PC-9 (cell line): ENCODE measurements around the gene COMMD4. TPM values are rescaled to one million over a fixed set of nuclear protein-coding genes. Genes with fewer than 3 reads are reported as not detected.
"Not testable (repeated sequence)": the region's sequence is repeated elsewhere in the genome, so short reads cannot be mapped to it uniquely, and the experiment has no call there.

ENCODE experiments used
- BruUV-seq: library from RNA; stranded (reverse); fragments of 400-500 nt; replicated peaks from 2 replicates; lab custom pipeline; 2021; lab: Mats Ljungman, UMichigan
- CTCF ChIA-PET: fragments of 300-600 bp; sonication (Branson Sonifier 250); formaldehyde crosslinking; loops from one replicate; lab custom pipeline; 2022; ENCODE audit warnings: antibody characterized with exemption; lab: Charles Lee
- POLR2A ChIA-PET: fragments of 300-600 bp; sonication (Branson Sonifier 250); formaldehyde crosslinking; loops from one replicate; lab custom pipeline; 2022; ENCODE audit warnings: antibody characterized with exemption; ENCODE audit not compliant: unreplicated experiment; lab: Charles Lee
- DNase-seq, 2 experiments: peaks; one replicate each; pipeline versions ENCODE4 v3.0.0 to v3.0.0-alpha.2; 2015 to 2022; ENCODE audit warnings: mixed read lengths in 1 of 2
- H2AFZ ChIP-seq: fragments of 200-600 bp; sonication (generic); 2 replicates; pipeline ENCODE4 v1.8.1; 2017; ENCODE audit warnings: antibody characterized with exemption
- H3F3A ChIP-seq: fragments of 200-600 bp; sonication (generic); 2 replicates; pipeline ENCODE4 v1.8.1; 2017; ENCODE audit warnings: antibody characterized with exemption, mild to moderate bottlenecking, low read depth; ENCODE audit not compliant: insufficient read depth
- H3K27ac ChIP-seq: fragments of 200-600 bp; sonication (generic); 2 replicates; pipeline ENCODE4 v1.6.1; 2016; ENCODE audit warnings: mixed run types
- H3K27me3 ChIP-seq: fragments of 200-600 bp; sonication (generic); 2 replicates; pipeline ENCODE4 v1.6.1; 2016; ENCODE audit warnings: low read depth, mixed run types; ENCODE audit not compliant: insufficient read depth
- H3K36me3 ChIP-seq: fragments of 200-600 bp; sonication (generic); 2 replicates; pipeline ENCODE4 v1.6.1; 2016; ENCODE audit warnings: low read depth, mixed run types
- H3K4me1 ChIP-seq: fragments of 200-600 bp; sonication (generic); replicated peaks from 2 replicates; pipeline ENCODE4 v1.6.1; 2016; ENCODE audit warnings: mixed run types; ENCODE audit not compliant: insufficient read depth
- H3K4me2 ChIP-seq: fragments of 200-600 bp; sonication (generic); 2 replicates; pipeline ENCODE4 v1.6.1; 2017; ENCODE audit warnings: mixed run types
- H3K4me3 ChIP-seq: fragments of 200-600 bp; sonication (generic); 2 replicates; pipeline ENCODE4 v1.6.1; 2016; ENCODE audit warnings: mixed run types
- H3K79me2 ChIP-seq: fragments of 200-600 bp; sonication (generic); 2 replicates; pipeline ENCODE4 v1.6.1; 2017; ENCODE audit warnings: low read depth, mixed run types
- H3K9me2 ChIP-seq: fragments of 200-600 bp; sonication (generic); 2 replicates; pipeline ENCODE4 v1.8.1; 2017; ENCODE audit warnings: mild to moderate bottlenecking; ENCODE audit not compliant: insufficient read depth
- H3K9me3 ChIP-seq: fragments of 200-600 bp; sonication (generic); 2 replicates; pipeline ENCODE4 v1.8.1; 2016; ENCODE audit warnings: low read depth; ENCODE audit not compliant: insufficient read depth
- H4K20me1 ChIP-seq: fragments of 200-600 bp; sonication (generic); 2 replicates; pipeline ENCODE4 v1.8.1; 2017; ENCODE audit not compliant: insufficient read depth
- EZH2 ChIP-seq: fragments of 200-600 bp; sonication (generic); IDR thresholded peaks from 2 replicates; pipeline ENCODE4 v1.8.0; 2017; ENCODE audit warnings: antibody characterized with exemption, low read depth
- intact Hi-C: fragments of 100-400 bp; cut with micrococcal nuclease; formaldehyde crosslinking; loops from one replicate; pipeline ENCODE4 v1.10.0; 2022; ENCODE audit not compliant: unreplicated experiment
- total RNA-seq: library from RNA; stranded (reverse); gene quantifications from 2 replicates; pipeline ENCODE4 v1.2.3, GENCODE V29; 2021
- TF ChIP-seq, protein P1 (sequence below): fragments of 200-600 bp; sonication (generic); conservative IDR thresholded peaks from 2 replicates; pipeline ENCODE4 v1.6.1; 2017; ENCODE audit warnings: mixed run types, antibody characterized with exemption, mild to moderate bottlenecking, moderate library complexity

The COMMD4 gene
- total RNA-seq, 1 experiment from 2014 or later = 132 TPM

DNA sequence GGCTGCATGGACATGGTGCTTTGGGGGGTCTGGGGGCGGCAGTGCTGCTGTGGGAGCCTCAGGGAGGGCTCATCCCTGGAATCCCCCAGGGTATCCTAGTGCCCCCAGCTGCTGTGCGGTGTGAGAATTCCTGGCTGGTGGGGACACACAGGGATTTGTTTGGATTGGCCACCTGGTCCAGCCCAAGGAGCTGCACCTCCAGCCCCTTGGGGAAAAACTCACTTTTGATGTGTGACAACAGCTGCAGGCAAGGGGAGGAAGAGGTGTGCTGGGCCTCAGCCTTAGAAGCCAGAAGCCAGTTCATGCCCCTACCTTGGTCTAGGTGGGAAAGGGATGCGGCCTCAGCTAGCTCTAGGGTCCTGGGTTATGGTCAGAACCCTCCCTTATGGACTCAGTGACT, 8.4 kb upstream of the COMMD4 start:
- ChIA-PET POLR2A (no interaction called here), CTCF (no interaction called here)
- no peak for DNase-seq
- Histone ChIP-seq H4K20me1 (no peaks in the 10 kb centered on the region), H3K4me2 (no peak overlapping the region), H3K9me2 (no peaks in the 10 kb centered on the region), H3K4me1 (no peaks in the 10 kb centered on the region), H3K79me2 (no peaks in the 10 kb centered on the region), H3K4me3 (no peak overlapping the region), H3F3A (no peaks in the 10 kb centered on the region), H2AFZ (no peak overlapping the region), H3K36me3 (no peaks in the 10 kb centered on the region), H3K27me3 (no peaks in the 10 kb centered on the region), H3K9me3 (no peaks in the 10 kb centered on the region), H3K27ac (no peak overlapping the region)
- intact Hi-C loops = no loop called here
- TF ChIP-seq, protein P1, sequence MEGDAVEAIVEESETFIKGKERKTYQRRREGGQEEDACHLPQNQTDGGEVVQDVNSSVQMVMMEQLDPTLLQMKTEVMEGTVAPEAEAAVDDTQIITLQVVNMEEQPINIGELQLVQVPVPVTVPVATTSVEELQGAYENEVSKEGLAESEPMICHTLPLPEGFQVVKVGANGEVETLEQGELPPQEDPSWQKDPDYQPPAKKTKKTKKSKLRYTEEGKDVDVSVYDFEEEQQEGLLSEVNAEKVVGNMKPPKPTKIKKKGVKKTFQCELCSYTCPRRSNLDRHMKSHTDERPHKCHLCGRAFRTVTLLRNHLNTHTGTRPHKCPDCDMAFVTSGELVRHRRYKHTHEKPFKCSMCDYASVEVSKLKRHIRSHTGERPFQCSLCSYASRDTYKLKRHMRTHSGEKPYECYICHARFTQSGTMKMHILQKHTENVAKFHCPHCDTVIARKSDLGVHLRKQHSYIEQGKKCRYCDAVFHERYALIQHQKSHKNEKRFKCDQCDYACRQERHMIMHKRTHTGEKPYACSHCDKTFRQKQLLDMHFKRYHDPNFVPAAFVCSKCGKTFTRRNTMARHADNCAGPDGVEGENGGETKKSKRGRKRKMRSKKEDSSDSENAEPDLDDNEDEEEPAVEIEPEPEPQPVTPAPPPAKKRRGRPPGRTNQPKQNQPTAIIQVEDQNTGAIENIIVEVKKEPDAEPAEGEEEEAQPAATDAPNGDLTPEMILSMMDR = no peak
- TF ChIP-seq EZH2 = no peak
- BruUV-seq = no TSS peak

DNA sequence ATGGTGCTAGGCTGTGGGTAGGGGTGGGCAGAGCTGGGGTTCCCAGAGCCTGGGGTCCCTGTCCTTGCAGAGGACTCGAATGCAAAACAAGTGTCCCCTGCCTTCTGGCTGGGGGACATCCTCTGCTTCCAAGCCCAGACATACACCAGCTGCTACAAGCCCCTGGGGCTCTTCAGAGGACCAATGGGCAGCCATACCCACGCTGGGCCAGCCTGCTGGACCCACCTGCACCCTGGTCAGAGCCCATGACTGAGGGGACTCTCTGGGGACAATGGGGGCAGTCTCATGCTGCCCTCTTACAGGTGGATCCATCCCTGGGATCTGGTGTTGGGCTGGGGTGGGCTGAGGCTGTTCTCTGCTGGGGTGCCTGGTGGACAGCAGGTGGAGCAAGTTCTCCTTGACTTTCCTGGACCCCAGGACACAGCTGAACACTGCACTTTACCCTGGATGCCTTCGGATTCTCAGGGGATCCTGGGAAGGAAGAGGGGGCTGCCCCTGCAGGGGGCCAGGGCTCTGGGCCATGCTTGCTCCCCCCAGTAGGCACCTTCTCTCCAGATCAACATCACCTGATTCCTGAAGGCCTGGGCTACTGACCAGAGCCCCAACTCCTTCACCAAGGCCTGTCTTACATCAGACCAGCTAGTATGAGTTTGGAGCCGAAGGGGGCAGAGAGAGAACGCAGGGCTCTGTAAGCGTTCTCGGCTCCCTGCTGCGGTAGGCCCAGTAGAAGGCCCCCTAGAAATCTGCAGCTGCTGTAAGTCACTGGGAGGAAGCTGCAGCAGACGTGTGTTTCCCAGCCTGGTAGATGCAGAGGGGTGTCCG, 7.2 kb upstream of the COMMD4 start:
- intact Hi-C loops = no loop called here
- DNase-seq = no peak
- no peaks in the 10 kb centered on the region for H4K20me1 ChIP-seq
- no peaks in the 10 kb centered on the region for H3K9me3 ChIP-seq
- BruUV-seq = no TSS peak
- H3F3A ChIP-seq = no peaks in the 10 kb centered on the region
- H3K9me2 ChIP-seq = no peaks in the 10 kb centered on the region
- H3K36me3 ChIP-seq = no peaks in the 10 kb centered on the region
- H3K79me2 ChIP-seq = no peaks in the 10 kb centered on the region
- no peak overlapping the region for H3K4me2 ChIP-seq
- H3K27ac ChIP-seq = no peak overlapping the region
- H2AFZ ChIP-seq = no peak overlapping the region
- H3K27me3 ChIP-seq = no peaks in the 10 kb centered on the region
- TF ChIP-seq, protein P1 = no peak
- TF ChIP-seq EZH2 = no peak
- CTCF ChIA-PET = no interaction called here
- POLR2A ChIA-PET = no interaction called here
- no peak overlapping the region for H3K4me3 ChIP-seq
- no peaks in the 10 kb centered on the region for H3K4me1 ChIP-seq

DNA sequence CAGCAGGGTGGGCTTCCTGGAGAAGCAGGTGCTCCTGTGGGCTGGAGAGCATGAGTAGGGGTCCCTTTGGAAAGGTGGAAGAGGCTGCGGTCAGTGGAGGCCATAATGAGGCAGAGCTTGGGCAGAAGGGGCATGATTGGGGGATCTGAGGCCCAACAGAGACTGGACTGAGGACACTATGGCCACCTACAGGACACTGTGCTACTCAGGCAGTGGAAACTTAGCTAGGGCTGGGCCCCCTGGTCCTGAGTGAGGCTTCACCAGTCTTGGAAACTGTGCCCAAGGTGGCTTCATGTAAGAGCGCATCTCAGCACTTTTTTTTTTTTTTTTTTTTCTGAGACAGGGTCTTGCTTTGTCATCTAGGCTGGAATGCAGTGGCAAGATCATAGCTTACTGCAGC, 6.3 kb upstream of the COMMD4 start:
- no peak for DNase-seq
- Histone ChIP-seq H3K9me3 (no peaks in the 10 kb centered on the region), H2AFZ (no peak overlapping the region), H3K4me2 (no peak overlapping the region), H3K27me3 (no peaks in the 10 kb centered on the region), H3K79me2 (no peaks in the 10 kb centered on the region), H3F3A (no peaks in the 10 kb centered on the region), H4K20me1 (no peaks in the 10 kb centered on the region), H3K36me3 (no peaks in the 10 kb centered on the region), H3K9me2 (no peaks in the 10 kb centered on the region), H3K4me1 (0 out of 2 replicates have a peak, but pooled peaks cover under 1% of the 10 kb centered on the region), H3K27ac (no peak overlapping the region), H3K4me3 (no peak overlapping the region)
- TF ChIP-seq EZH2 = no peak
- TF ChIP-seq, protein P1 = no peak
- CTCF ChIA-PET = no interaction called here
- BruUV-seq = no TSS peak
- POLR2A ChIA-PET = interaction anchor here (0.6 kb wide), 1 partner anchor 10 kb away, joined by 19 read pairs; no protein-coding TSS in a partner anchor
- intact Hi-C loops = no loop called here

DNA sequence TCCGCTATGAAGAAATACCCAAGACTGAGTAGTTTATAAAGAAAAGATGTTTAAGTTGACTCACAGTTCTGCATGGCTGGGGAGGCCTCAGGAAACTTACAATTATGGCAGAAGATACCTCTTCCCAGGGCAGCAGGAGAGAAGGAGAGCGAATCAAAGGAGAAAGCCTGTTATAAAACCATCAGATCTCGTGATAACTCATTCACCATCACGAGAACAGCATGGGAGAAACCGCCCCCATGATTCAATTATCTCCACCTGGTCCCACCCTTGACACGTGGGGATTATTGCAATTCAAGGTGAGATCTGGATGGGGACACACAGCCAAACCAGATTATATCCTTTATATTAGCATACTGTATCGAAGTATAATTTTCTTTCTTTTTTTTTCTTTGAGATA, 3.8 kb upstream of the COMMD4 start:
- POLR2A ChIA-PET, H3K9me2 ChIP-seq, BruUV-seq, H3K4me2 ChIP-seq, H3K79me2 ChIP-seq, H3K9me3 ChIP-seq, H3K27me3 ChIP-seq, H4K20me1 ChIP-seq, H3K4me3 ChIP-seq, intact Hi-C loops, H2AFZ ChIP-seq, H3K36me3 ChIP-seq, DNase-seq, H3F3A ChIP-seq, CTCF ChIA-PET, H3K27ac ChIP-seq: not testable (repeated sequence)
- peaks cover 14% of the 10 kb centered on the region; the same call in 1 of the 2 replicates for H3K4me1 ChIP-seq

DNA sequence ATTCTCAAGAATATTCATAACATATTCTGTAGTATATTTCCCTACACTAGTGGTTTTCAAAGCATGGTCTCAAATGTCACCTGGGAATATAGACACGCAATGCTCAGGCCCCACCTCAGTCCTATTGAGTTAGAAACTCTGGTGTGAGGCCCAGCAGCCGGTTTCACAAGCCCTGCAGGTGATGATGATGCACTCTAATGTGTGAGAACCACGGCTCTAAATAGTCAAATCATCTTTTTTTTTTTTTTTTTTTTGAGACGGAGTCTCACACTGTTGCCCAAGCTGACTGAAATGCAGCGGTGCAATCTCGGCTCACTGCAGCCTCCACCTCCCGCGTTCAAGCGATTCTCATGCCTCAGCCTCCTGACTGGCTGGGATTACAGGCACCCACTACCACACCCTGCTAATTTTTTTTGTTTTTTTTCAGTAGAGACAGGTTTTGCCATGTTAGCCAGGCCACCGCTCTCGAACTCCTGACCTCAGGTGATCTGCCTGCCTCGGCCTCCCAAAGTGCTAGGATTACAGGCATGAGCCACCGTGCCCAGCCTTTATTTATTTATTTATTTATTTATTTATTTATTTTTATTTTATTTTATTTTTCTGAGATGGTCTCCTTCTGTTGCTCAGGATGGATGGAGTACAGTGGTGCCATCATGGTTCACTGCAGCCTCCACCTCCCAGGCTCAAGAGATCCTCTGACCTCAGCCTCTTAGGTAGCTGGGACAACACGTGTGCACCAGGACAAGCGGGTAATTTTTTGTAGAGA, 2.0 kb upstream of the COMMD4 start:
- H3K9me3 ChIP-seq, intact Hi-C loops, H3F3A ChIP-seq, H4K20me1 ChIP-seq, DNase-seq, H3K36me3 ChIP-seq, H3K27me3 ChIP-seq, BruUV-seq, H2AFZ ChIP-seq, H3K4me2 ChIP-seq, H3K79me2 ChIP-seq, H3K4me3 ChIP-seq, H3K27ac ChIP-seq, H3K9me2 ChIP-seq, CTCF ChIA-PET, POLR2A ChIA-PET: not testable (repeated sequence)
- H3K4me1 ChIP-seq = peaks cover 15% of the 10 kb centered on the region; the same call in 1 of the 2 replicates
